K562 (cell line): ENCODE data around the gene FFAR4. TPM values are rescaled to one million over a fixed set of nuclear protein-coding genes. Genes with fewer than 3 reads are reported as not detected.

ENCODE experiments used
- ATAC-seq: fragments of 200-7000 bp; cut with Tn5 transposase; 3 replicates; pipeline ENCODE4 v1.9.1; 2020; ENCODE audit warnings: moderate library complexity
- BruUV-seq: library from RNA; stranded (reverse); fragments of 400-500 nt; replicated peaks from 2 replicates; lab custom pipeline; 2021; lab: Mats Ljungman, UMichigan
- CTCF ChIA-PET: fragments of 300-600 bp; formaldehyde crosslinking; extraction: SDS; loops from one replicate; lab custom pipeline; 2021; ENCODE audit warnings: low intra/inter-chr PET ratio; lab: Yijun Ruan, JAX
- POLR2A ChIA-PET: fragments of 300-600, 350-650 bp; sonication (Branson Sonifier 250); formaldehyde crosslinking; extraction: SDS; loops from one replicate; lab custom pipeline; 2021; ENCODE audit warnings: antibody characterized with exemption, inconsistent platforms; lab: Yijun Ruan, JAX
- DNase-seq, 4 experiments: peaks; one replicate each; pipeline versions ENCODE4 v3.0.0 to v3.0.0-alpha.2; 2011 to 2018; ENCODE audit warnings: low spot score in 3 of 4, mixed read lengths in 3 of 4; ENCODE audit errors: extremely low read depth in 1 of 4
- FAIRE-seq: peaks from 2 replicates; lab custom pipeline; 2011; peaks lifted over from hg19 to GRCh38; lab: Jason Lieb, UNC
- H2AFZ ChIP-seq: 2 replicates; pipeline ENCODE4 v1.6.0; 2011; ENCODE audit warnings: low read depth, low read length, control low read depth, inconsistent platforms
- H3K27ac ChIP-seq: fragments of 200-600 bp; 3 replicates; pipeline ENCODE4 v1.8.0; 2011; ENCODE audit warnings: low read depth, mild to moderate bottlenecking, control low read depth, inconsistent platforms, low read length, moderate library complexity, mixed read lengths; ENCODE audit errors: extremely low read depth
- H3K27me3 ChIP-seq, 2 experiments: fragments of 300-600 bp in 1 of 2; 2 replicates in 1 of 2; 3 replicates in 1 of 2; pipeline versions ENCODE4 v1.6.0 to v1.8.0; 2011; ENCODE audit warnings: inconsistent platforms in 2 of 2, low read length in 2 of 2, mild to moderate bottlenecking in 1 of 2, mixed read lengths in 1 of 2, moderate library complexity in 1 of 2; ENCODE audit not compliant: control insufficient read depth in 2 of 2, insufficient read depth in 2 of 2
- H3K36me3 ChIP-seq: fragments of 300-600 bp; 3 replicates; pipeline ENCODE4 v1.8.0; 2011; ENCODE audit warnings: mild to moderate bottlenecking, low read length, inconsistent platforms; ENCODE audit not compliant: control insufficient read depth, insufficient read depth
- H3K4me1 ChIP-seq, 2 experiments: fragments of 200-600 bp in 1 of 2; replicated peaks in 1 of 2; 2 replicates in 1 of 2; 3 replicates in 1 of 2; pipeline versions ENCODE4 v1.5.1 to v1.8.0; 2011; ENCODE audit warnings: inconsistent platforms in 2 of 2, low read length in 2 of 2, mild to moderate bottlenecking in 1 of 2, mixed read lengths in 1 of 2, moderate library complexity in 1 of 2; ENCODE audit not compliant: control insufficient read depth in 2 of 2, insufficient read depth in 2 of 2
- H3K4me2 ChIP-seq: 2 replicates; pipeline ENCODE4 v1.6.1; 2011; ENCODE audit warnings: low read length, control low read depth, inconsistent platforms, mixed read lengths; ENCODE audit not compliant: insufficient read depth
- H3K4me3 ChIP-seq: fragments of 200-600 bp; sonication (generic), shearing (Covaris generic); 2 replicates; pipeline ENCODE4 v1.5.1; 2016; ENCODE audit warnings: control low read depth, inconsistent platforms
- H3K79me2 ChIP-seq: fragments of 200-600 bp; 3 replicates; pipeline ENCODE4 v1.8.0; 2011; ENCODE audit warnings: low read length, inconsistent platforms; ENCODE audit not compliant: control insufficient read depth, insufficient read depth
- H3K9ac ChIP-seq, 2 experiments: 2 replicates each; pipeline versions ENCODE4 v1.6.0 to v1.6.1; 2011; ENCODE audit warnings: low read depth in 2 of 2, low read length in 2 of 2, control low read depth in 1 of 2, inconsistent platforms in 1 of 2, mild to moderate bottlenecking in 1 of 2, mixed read lengths in 1 of 2; ENCODE audit not compliant: insufficient read depth in 1 of 2
- H3K9me1 ChIP-seq: one replicate; pipeline ENCODE4 v1.6.0; 2011; ENCODE audit warnings: inconsistent platforms, mild to moderate bottlenecking, low read length, moderate library complexity; ENCODE audit not compliant: control insufficient read depth, insufficient read depth
- H3K9me3 ChIP-seq: replicated peaks from 2 replicates; pipeline ENCODE4 v1.5.1; 2011; ENCODE audit warnings: low read depth, low read length, inconsistent platforms; ENCODE audit not compliant: control insufficient read depth, insufficient read depth
- H4K20me1 ChIP-seq: replicated peaks from 2 replicates; pipeline ENCODE4 v1.6.1; 2011; ENCODE audit warnings: low read length, inconsistent platforms, mixed read lengths; ENCODE audit not compliant: control insufficient read depth, insufficient read depth
- C11orf30 ChIP-seq: fragments of 450-650 bp; IDR thresholded peaks from 2 replicates; pipeline ENCODE4 v1.6.1; 2016; ENCODE audit warnings: low read depth, mild to moderate bottlenecking
- E4F1 ChIP-seq: fragments of 250-450 bp; sonication (Bioruptor Pico); IDR thresholded peaks from 2 replicates; pipeline ENCODE4 v1.5.0; 2021; ENCODE audit warnings: mild to moderate bottlenecking, borderline replicate concordance
- MCM5 ChIP-seq: fragments of 450-650 bp; IDR thresholded peaks from 2 replicates; pipeline ENCODE4 v1.6.1; 2016; ENCODE audit warnings: low read depth
- MYBL2 ChIP-seq, 2 experiments: fragments of 450-650 bp in 1 of 2; sonication (generic) in 1 of 2; formaldehyde crosslinking in 1 of 2; IDR thresholded peaks; 2 replicates each; pipeline versions ENCODE4 v1.6.1 to v1.8.1; 2017 to 2022; ENCODE audit warnings: borderline replicate concordance in 1 of 2, inconsistent platforms in 1 of 2, low read depth in 1 of 2, mild to moderate bottlenecking in 1 of 2, missing genetic modification reagents in 1 of 2, moderate library complexity in 1 of 2
- MYNN ChIP-seq, 2 experiments: sonication (generic); formaldehyde crosslinking in 1 of 2; IDR thresholded peaks; 2 replicates each; pipeline versions ENCODE4 v1.5.0 to v1.6.1; 2016 to 2020; ENCODE audit warnings: antibody characterized with exemption in 1 of 2, missing genetic modification reagents in 1 of 2
- PHB ChIP-seq: fragments of 250-450 bp; sonication (Bioruptor Pico); IDR thresholded peaks from 2 replicates; pipeline ENCODE4 v1.5.0; 2021
- PML ChIP-seq: IDR thresholded peaks from 2 replicates; pipeline ENCODE4 v1.6.1; 2012; ENCODE audit warnings: low read length, inconsistent platforms
- TCF7 ChIP-seq: sonication (generic); IDR thresholded peaks from 2 replicates; pipeline ENCODE4 v1.6.1; 2016; ENCODE audit warnings: antibody characterized with exemption, borderline replicate concordance
- TRIM25 ChIP-seq: fragments of 450-650 bp; IDR thresholded peaks from 2 replicates; pipeline ENCODE4 v1.7.0; 2016; ENCODE audit warnings: borderline replicate concordance
- ZNF124 ChIP-seq: sonication (generic); formaldehyde crosslinking; IDR thresholded peaks from 2 replicates; pipeline ENCODE4 v1.8.1; 2022; ENCODE audit warnings: missing genetic modification reagents
- ZNF224 ChIP-seq: sonication (generic); formaldehyde crosslinking; IDR thresholded peaks from 2 replicates; pipeline ENCODE4 v1.8.0; 2022; ENCODE audit warnings: mild to moderate bottlenecking, missing genetic modification reagents
- WGBS: fragments of 100-300 bp; shearing (Covaris generic); methylation state at CpG from one replicate; pipeline ENCODE4 v1.1.6; 2016; ENCODE audit warnings: low coverage, mixed read lengths; ENCODE audit not compliant: insufficient coverage; ENCODE audit errors: missing lambda C conversion rate; 5-methylcytosine and 5-hydroxymethylcytosine counted together
- in situ Hi-C: fragments of 300-500 bp; cut with MboI; formaldehyde crosslinking; loops from 4 replicates; pipeline ENCODE4 v1.15.0; 2018; ENCODE audit warnings: inconsistent platforms, mixed read lengths
- intact Hi-C: fragments of 100-400 bp; cut with micrococcal nuclease; formaldehyde crosslinking; loops from 2 replicates; pipeline ENCODE4 v1.14.2; 2022
- polyA plus RNA-seq, 8 experiments: library from polyadenylated mRNA; depleted of rRNA in 4 of 8; stranded (reverse) in 5 of 8; unstranded in 3 of 8; fragments of >200 nt; fragmentation: Nextera tagmentation in 2 of 8; fragmentation: Illumina TruSeq in 1 of 8; extraction: Ambion mirVana in 2 of 8; extraction: Trizol in 1 of 8; gene quantifications; 2 replicates each; pipeline versions ENCODE4 v1.2.1 to v1.2.3, GENCODE V29; 2011 to 2014; ENCODE audit warnings: inconsistent platforms in 1 of 8, missing spikeins in 1 of 8
- total RNA-seq, 7 experiments: library from RNA; depleted of rRNA in 6 of 7; stranded (reverse); fragments of >200 nt in 6 of 7; fragmentation: Illumina TruSeq in 2 of 7; extraction: Trizol in 2 of 7; gene quantifications; 2 replicates each; pipeline versions ENCODE4 v1.2.1 to v1.2.3, GENCODE V29; 2011 to 2021; ENCODE audit warnings: low replicate concordance in 1 of 7

The FFAR4 gene
- total and polyA plus RNA-seq, 9 of the 15 experiments (the other 6 are each of a cell fraction or from before 2014, with no cell fraction given) = not detected

- H3K27ac ChIP-seq = no peak overlapping the region
- WGBS = 11% methylated on average over 2 of the region's 2 CpGs
- no TSS peak for BruUV-seq
- H3K4me3 ChIP-seq = no peak overlapping the region
- no peaks in the 10 kb centered on the region for H3K79me2 ChIP-seq
- FAIRE-seq = no peak
- DNase-seq = no peak
- no peaks in the 10 kb centered on the region for H3K36me3 ChIP-seq
- in situ Hi-C loops (no loop called here), intact Hi-C loops (no loop called here)
- H2AFZ ChIP-seq = no peak overlapping the region
- H3K27me3 ChIP-seq = peaks cover 9 to 28% of the 10 kb centered on the region in 2 experiments; a peak in 3 of 5 replicates
- no peaks in the 10 kb centered on the region for H3K9me3 ChIP-seq
- no peaks in the 10 kb centered on the region; a peak in 1 of 5 replicates for H3K4me1 ChIP-seq
- POLR2A ChIA-PET = no interaction called here
- H4K20me1 ChIP-seq = no peaks in the 10 kb centered on the region
- no peak overlapping the region for H3K9ac ChIP-seq
- TF ChIP-seq MYBL2 (IDR thresholded peaks at IDR 0.05; ENCODE audit: low read depth) (no peak), MYBL2 (CRISPR knock-in tag; IDR thresholded peaks at IDR 0.05; ENCODE audit: borderline replicate concordance) (no peak), PML (no peak), PHB (CRISPR knock-in tag) (no peak), ZNF224 (no peak), C11orf30 (no peak), TCF7 (no peak), MCM5 (no peak), E4F1 (CRISPR knock-in tag) (no peak), ZNF124 (CRISPR knock-in tag) (no peak), MYNN (IDR thresholded peaks at IDR 0.05) (no peak), MYNN (CRISPR knock-in tag; IDR thresholded peaks at IDR 0.05) (no peak), TRIM25 (no peak)
- ATAC-seq = no peak
- H3K9me1 ChIP-seq = no peaks in the 10 kb centered on the region
- CTCF ChIA-PET = no interaction called here
- H3K4me2 ChIP-seq = no peak overlapping the region
These were observed 36.6 kb downstream of the FFAR4 start for GRCh38 chr10:93603023-93603422.
